ENCODE data around the gene ADRA2C. TPM values are rescaled to one million over a fixed set of nuclear protein-coding genes. Genes with fewer than 3 reads are reported as not detected.

Gene ADRA2C
- polyA plus RNA-seq (ENCODE audit: insufficient read length in 4 of 4) = 10 to 100 TPM in 2 of 4 donors, 1 to 10 TPM in 2; 5.2 to 16.2 (median 12.6) TPM

DNA sequence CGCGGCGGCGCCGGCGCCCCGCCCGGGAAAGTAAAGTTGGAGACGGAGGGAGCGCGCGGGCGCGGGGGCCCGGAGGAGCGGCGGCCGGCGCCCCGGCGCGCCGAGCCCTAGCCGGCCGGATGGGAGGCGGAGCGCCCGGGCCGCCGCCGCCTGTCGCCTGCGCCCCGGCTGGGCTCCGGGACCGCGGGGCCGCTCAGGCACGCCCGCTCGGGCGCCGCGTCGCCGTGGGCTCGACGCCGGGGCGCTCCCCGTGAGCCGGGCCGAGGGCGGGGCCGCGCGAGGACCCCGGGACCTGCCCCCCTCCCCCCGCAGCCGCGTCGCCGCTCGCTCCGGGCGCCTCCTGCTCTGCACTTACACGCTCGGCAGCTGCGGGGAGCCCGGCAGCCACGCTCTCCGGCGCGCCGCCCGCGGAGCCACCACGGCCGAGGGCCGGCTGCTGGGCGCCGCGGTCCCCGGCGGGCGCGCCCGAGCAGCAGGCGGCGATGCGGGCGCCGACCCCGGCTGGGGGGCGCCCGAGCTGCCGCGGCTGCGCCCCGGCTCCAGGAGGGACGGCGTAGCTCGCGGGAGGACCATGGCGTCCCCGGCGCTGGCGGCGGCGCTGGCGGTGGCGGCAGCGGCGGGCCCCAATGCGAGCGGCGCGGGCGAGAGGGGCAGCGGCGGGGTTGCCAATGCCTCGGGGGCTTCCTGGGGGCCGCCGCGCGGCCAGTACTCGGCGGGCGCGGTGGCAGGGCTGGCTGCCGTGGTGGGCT, at the start of gene ADRA2C:
Gene ADRA2C (plus strand): TSS at position 350 of the 749 bp plus-strand sequence. CDS start 222 bp downstream, at position 572.
- DNase-seq (ENCODE audit: low read depth in 4 of 4, low spot score in 2 of 4) = no peak

DNA sequence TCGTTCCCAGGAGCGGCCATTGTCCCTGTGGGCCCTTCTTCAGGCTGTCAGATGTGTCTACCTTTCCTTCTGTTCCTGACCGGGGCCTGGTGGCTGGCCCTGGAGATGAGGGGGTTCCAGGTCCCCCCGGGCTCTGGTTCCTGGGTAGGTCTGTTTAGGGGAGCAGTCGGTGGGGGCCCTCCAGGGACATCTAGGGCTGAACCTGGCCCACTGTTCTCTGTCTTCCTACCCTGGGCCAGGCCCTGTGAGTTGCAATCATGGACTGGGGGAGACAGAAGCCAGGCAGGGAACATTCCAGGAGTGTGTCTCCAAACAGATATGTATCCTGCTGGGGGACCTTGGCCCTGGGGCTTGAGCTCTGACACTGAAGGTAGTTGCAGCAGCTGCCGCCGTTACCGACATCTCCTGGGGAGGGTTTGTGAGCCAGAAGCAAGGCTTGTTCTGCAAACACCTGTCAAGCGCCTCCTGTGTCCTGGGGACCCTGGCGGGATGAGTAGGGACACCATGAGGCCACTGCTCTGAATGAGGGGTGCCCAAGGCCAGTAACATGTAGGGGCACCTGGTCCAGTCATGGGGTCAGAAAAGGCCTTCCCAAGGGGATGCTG, 49.5 kb upstream of the ADRA2C start:
- DNase-seq (ENCODE audit: low read depth in 4 of 4, low spot score in 2 of 4) = no peak

DNA sequence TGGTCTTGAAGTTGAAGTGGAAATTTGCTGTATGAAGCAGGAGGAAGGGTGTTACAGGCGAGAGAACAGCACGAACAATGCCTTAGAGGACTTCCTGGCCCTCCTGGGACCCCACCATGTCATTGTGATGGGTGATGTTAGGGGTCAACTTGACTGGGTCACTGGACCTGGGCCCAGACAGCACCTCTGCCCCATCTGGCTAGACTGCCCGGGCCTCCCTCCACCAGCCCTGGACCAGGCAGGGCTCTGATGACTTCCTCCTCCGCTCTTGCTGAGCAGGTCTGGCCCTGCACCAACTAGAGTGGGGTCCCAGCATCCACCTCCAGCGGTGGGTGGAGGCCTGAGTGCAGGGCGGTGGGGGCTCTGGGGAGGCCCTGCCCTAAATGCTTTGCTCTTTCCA, 48.9 kb upstream of the ADRA2C start:
- no peak for DNase-seq (ENCODE audit: low read depth in 4 of 4, low spot score in 2 of 4)

DNA sequence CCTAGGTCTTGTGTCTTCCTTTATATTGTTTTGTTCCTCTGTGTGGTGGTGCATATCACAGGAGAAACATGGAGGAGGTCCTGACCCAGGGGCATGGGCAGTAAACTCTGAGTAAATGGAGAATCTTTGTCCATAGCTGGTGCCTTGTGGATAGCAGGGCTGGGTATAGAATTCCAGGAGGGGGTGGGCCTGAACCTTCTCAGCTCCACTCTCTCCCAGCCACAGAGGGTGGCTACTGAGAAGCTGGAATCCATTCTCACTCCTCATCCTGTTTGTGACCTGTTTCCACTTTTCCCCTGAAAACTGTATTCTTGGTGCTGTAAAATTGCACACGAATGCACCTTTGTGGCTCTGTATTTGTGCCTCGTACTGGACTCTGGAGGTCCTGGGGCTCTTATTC, 47.7 kb upstream of the ADRA2C start:
- no peak for DNase-seq (ENCODE audit: low read depth in 4 of 4, low spot score in 2 of 4)

DNA sequence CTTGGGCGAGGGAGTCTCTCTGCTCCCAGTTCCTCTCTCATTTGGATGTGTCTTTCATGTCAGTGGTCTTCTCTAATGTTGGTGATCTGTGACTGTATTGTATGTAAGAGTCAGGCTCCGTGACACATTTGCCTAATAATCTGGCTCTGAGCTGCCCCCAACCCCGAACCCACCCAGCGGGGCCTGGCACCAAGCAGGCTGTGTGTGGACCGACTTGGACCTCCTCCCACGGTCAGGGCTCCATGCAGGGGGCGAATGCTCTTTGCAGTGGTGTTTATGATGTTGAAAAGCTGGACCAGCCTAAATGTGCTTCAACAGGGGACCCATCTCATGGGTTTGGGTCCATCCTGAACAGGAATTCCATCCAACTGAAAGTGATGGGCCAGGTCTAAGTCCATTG, 47.0 kb upstream of the ADRA2C start:
- no peak for DNase-seq (ENCODE audit: low read depth in 4 of 4, low spot score in 2 of 4)

DNA sequence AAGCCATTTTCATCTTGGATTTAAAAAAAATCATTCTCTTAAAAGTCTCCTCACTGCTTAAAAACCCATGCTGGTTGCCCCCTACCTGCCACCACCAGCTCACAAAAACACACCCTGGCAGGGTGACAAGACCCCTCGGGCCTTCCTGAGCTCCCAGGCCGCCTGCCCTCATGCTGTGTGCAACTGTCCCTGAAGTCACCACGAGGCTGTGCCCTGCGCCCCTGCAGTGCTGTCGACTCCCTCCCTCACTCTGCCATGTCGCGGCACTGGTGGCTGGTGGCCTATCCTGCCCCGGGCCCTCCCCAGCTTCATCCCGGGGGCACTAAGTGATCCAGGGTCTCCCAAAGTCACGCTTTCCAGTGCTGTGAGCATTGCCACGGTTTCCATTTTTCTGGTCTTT, 46.3 kb upstream of the ADRA2C start:
- DNase-seq (ENCODE audit: low read depth in 4 of 4, low spot score in 2 of 4) = no peak

DNA sequence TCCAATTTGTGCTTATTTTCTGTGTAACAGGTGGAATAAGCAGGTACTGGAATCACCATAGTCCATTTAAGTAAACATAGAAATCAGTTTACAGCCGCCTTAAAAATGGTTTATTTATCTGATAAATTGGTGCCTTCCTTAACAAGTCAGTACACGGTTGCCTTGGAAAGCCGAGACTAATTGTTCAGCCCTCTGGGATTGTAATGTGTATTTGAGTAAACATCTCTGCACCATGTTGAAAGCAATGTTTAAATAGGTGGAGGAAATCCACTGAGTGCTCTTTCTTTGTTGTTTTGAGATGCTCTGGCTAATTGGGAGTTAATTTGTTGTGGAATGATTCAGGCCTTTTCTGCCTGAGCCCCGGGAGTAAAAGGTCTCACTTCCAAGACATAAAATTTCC, 45.7 kb upstream of the ADRA2C start:
- no peak for DNase-seq (ENCODE audit: low read depth in 4 of 4, low spot score in 2 of 4)

DNA sequence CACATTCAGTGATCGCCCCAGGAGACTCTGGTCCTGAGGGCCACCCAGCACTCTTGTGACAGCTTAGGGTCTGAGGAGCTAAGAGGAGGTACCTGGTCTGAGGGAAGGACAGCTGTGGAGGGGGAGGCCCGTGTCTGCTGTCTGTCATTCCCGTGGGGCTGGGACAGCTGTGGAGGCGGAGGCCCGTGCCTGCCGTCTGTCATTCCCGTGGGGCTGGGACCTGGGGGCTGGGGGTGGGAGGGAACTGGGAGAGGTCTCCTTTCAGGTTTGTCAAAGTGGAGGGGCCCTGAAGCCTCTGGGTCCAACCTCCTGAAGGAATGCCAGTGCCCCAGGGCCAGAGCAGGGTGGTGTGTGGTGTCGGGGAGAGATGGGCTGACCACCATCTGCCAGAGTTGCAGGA, 45.0 kb upstream of the ADRA2C start:
- DNase-seq (ENCODE audit: low read depth in 4 of 4, low spot score in 2 of 4) = no peak

DNA sequence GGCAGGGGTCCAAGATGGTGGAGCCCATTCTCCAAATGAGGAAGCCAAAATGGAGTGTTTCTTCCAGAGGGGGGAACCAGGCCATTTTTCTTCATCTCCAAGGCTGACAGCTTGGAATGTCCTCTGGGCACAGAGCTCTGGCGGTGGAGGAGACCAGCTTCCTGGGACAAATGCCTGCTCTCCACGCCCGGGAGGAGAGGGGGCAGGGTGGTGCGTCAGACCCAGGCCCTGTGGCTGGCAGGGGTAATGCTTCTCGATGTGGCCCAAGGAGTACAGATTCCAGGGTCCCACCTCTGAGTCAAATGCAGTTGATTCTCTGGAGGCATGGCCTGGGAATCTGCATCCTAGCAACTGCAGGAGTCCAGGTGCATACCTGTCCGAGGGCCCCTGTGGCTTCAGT, 44.6 kb upstream of the ADRA2C start:
- DNase-seq (ENCODE audit: low read depth in 4 of 4, low spot score in 2 of 4) = no peak

DNA sequence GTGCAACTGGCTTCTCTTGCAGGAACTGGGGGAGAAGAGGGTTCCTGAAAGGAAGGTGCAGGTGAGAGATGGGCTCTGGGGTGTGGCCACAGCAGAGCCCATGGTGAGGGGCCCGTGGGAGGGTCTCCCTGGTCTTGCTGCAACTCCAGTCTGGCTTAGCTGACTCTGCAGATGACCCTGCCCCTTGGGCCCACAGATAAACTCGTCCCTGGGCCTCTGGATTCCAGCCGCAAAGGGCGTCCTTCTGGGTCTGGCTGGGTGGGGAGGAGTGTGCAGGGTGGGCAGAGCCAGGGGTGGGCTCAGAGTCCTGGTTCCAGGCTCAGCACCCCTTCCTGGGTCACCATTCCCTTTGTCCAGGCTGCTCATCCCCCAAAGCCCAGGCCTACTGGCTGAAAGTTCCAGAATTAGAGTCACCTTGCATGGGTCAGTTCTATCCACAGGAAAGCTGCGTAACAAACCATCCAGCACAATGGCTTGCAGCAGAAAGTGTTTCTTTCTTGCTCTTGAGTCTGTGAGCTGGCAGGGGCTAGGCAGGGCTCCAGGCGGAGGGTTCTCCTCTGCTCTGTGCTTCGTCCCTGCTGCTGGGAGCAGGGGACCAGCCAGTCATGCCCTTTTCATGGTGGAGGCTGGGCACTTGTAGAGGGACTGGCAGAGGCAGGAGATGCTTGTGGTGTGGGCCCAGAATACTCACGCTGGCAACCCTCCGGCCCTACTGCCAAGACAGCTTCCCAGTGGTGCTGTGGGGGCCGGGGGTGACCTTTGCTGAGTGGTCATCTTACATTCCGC, 43.5 kb upstream of the ADRA2C start:
- no peak for DNase-seq (ENCODE audit: low read depth in 4 of 4, low spot score in 2 of 4)

DNA sequence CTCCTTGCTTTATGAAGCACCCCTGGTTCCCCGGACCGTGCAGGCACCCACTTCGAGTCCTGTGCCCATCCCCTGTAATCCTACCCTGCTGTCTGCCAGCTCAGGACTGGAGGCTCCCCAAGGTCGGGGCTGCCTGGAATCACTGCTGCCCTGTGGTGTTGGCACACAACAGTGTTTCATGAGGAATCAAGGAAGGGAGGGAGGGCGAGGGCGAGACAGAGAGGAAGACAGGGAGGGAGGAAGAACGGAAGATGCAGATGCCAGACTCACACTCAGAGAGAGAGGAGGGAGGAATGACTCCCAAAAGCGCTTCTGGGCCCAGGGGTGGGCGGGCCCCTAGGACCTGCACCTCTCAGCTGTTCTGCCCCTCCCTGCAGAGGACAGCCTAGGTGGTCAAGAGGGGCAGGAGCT, 42.9 kb upstream of the ADRA2C start:
- DNase-seq (ENCODE audit: low read depth in 4 of 4, low spot score in 2 of 4) = no peak

DNA sequence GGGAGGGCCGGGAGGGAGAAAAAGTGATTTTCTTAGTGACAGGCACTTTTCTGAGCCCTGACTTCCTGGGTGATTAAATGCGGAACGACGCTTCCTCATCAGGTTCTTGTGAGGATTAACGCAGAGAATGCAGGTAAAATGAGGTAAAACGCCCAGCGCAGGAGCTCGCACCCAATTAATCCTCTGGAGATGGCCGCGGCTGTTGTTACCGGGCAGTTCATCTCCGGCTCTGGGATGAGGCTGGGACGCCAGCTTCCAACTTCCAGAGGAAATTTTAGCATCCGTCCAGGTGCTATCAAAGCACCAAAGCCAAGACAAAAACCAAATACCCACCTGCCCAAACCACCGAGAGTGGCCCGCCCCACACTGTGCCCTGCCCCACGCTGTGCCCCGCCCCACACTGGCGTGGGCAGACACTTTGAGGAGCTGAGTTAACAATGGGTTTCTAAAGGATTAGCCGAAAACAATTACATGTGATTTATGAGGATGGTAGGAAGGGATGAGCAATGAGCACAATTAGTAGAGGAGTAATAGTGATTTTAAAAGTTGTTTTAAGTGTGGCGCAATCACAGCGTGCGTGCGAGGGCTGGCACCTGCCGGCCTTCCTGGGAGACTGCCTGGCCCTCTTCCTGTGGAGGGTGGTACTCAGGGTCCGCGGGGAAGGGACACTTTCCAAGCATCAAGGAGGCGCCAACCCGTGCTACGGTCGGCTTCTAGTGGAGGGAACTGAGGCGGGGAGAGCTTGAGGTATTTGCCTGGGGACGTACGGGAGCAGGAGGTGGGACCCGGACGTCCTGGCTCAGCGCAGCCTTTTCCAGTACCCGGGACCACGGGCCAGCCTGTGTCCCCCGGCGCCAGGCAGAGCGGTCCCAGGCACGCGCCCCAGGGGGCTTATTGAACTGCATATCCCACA, 41.6 kb upstream of the ADRA2C start:
- DNase-seq (ENCODE audit: low read depth in 4 of 4, low spot score in 2 of 4) = no peak

DNA sequence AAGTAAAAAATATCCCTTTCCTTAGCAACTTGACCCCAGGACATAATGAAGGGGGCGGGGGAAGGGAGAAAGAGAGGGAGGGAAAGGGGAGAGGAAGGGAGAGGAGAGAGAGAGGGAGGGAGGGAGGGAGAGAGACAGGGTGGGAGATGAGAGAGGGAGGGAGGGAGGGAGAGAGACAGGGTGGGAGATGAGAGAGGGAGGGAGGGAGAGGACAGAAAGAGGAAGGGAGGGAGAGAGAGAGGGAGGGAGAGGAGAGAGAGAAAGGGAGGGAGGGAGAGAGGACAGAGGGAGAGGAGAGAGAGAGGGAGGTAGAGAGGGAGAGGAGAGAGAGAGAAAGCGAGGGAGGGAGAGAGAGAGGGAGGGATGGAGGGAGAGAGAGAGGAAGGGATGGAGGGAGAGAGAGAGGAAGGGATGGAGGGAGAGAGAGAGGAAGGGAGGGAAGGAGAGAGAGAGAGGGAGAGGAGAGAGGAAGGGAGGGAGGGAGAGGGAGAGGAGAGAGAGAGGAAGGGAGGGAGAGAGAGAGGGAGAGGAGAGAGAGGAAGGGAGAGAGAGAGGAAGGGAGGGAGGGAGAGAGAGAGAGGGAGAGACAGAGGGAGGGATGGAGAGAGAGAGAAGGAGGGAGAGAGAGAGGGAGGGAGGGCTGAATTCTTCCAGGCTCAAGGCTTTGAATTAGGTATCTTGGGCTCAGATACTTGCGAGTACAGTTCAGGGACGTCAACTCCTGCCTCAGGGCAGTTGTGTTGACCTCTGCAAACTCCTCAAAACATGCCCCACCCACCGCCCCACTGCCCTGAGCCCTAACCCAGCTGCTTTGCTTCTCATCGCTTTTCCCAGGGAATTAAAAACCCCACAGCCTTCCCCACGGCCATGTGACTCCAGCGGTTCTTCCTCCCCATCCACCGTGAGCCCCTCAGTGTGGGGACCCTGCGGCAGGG, 40.0 kb upstream of the ADRA2C start:
- DNase-seq (ENCODE audit: low read depth in 4 of 4, low spot score in 2 of 4) = no peak

DNA sequence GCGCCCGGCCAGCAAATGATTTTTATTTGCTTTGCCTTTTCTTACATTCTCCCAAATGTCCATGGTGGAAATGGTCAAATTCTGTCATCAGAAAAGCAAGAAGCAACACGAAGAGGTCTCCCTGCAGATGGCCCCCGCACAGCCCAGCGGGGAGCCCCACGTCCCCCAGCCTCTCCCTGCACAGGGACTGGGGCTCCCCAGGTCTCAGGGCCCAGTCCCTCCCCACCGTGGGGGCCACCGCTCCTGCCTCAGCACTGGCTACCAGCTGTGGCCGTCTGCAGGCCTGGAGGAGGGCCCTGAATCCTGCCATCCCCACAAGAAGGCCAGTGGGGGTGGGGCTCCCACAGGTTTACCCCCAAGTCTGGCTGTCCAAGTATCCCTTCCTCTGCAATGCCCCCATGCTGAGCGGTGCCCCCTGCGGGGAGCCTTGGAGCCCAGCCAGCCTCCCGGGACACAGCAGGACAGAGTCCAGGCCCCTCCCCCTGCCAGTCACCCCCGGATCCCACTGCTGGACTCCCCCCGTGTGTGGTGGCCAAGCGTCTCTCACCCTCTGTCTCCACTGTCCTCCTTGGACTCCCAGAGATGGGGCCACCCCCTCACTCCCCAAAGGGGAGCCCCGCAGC, 38.2 kb upstream of the ADRA2C start:
- DNase-seq (ENCODE audit: low read depth in 4 of 4, low spot score in 2 of 4) = no peak

DNA sequence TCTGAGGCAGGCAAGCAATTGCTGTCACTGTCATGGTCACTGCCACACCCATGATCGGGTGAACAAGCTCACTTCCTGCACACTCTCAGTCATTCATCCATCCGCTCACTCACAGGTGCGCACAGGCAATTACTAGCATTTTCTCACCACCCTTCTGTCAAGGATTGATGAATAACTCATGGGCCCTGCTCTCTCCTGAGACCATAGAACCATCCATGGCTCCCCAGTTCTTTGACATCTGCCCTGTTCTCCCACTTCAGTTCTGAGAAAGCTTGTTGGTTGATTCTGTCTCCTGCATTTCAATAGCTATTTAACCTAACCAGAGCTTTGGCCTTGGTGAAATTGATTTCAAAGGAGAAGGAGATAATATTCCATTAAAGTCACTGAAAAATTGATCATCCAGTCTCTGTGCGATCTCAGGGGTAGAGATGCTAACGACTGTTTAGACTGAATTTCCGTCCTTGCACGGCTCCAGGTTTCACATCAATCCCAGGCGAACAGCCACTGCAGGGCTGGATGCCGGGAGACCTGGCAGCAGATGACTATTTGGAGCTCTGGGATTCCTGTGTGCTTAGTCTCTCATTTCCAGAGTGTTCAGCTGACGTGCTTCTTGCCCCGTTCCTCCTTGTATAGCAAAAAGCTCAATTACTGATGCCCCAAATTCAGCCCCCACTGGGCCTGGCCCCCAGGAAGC, 36.9 kb upstream of the ADRA2C start:
- no peak for DNase-seq (ENCODE audit: low read depth in 4 of 4, low spot score in 2 of 4)

DNA sequence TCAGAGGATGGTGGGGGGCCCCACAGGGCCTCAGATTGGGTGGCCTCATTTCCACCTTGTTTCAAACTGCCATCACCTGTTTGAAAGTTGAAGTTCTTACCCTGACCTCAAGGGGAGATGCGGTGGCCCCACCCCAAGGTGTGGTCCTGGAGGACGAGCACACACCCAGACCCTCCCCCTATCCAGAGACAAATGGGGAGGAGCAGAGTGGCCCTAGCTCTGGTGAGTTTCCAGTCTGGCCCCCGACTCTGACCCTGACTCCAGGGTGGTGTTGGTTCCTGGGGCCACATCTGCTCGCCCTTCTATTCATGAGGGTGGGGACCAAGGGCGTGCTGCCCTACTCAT, 36.3 kb upstream of the ADRA2C start:
- DNase-seq (ENCODE audit: low read depth in 4 of 4, low spot score in 2 of 4) = no peak

DNA sequence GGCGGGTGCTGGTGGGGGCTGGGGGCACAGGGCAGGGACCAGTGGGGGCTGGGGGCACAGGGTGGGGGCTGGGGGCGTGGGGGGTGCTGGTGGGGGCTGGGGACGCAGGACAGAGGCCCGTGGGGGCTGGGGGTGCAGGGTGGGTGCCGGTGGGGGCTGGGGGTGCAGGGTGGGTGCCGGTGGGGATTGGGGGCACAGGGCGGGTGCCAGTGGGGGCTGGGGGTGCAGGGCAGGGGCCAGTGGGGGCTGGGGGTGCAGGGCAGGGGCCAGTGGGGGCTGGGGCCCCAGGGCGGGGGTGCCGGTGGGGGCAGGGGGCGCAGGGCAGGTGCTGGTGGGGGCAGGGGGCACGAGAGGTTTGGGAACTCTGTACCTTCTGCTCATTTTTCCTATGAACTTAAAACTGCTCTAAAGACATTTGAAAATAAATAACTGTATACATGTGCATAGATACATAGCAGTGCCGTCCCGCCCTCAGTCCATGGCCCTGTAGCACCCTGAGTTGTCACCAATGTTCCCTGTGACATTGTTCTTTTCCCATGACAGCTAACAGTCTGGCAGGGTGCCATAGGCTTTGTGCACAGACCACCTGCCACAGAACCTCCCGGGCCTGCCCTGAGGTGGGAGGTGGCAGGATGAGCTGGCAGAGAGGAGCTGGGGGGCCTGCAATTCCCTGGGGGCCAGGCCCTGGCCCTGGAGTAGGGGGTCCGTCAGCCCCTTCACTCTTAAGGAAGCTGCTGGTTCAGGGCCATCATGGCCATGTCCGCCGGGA, 35.6 kb upstream of the ADRA2C start:
- DNase-seq (ENCODE audit: low read depth in 4 of 4, low spot score in 2 of 4) = no peak
